ENCODE data around the gene AEN.
A peak's percentile ranks its signal among the peaks of the same experiment; 100 is the strongest.

Gene AEN

DNA sequence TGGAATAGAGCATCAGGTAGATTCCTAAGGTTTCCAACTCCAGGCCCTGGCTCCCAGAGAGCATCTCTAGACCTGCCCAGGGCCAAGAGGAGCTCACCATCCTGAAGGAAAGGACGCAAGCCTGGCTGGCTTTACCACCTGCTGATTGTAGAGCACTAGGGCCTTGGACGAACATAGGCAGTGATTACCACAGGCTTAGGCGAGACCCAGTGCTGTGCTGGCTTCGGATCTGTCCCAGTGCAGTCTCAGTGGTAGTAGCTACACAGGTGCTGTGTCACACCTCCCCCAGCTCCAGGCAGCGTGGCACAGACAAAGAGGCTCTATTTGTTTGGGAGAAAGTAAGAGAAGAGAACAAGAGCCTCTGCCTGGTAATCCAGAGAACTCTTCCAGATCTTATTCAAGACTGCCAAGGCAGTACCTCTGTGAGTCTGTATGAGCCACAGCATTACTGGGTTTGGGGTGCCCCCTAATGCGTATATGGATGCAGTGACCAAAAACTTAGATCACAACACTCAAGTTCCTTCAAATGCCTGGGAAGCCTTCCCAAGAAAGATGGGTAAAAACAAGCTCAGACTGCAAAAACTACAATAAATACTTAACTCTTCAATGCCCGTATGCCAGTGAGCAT lies 43.1 kb downstream of the AEN start:
- peak in 1 of 2 donors; percentile 19 for DNase-seq (ENCODE audit: low read depth in 2 of 2)

DNA sequence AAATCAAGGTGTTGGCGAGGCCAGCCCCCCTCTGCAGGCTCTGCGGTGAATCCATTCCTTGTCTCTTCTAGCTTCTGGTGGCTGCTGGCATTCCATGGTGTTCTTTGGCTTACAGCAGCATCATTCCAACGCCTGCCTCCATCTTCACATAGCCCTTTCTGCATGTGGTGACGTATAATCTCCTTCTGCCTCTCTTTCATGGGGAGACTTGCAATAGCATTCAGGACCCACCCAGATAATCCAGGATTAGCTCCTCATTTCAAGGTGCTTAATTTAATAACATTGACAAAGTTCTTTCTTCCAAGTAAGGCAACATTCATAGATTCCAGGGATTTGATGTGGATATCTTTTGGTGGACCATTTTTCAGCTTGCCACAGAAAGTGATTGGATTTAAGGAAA lies 53.5 kb downstream of the AEN start:
- DNase-seq (ENCODE audit: low read depth in 2 of 2): no peak

DNA sequence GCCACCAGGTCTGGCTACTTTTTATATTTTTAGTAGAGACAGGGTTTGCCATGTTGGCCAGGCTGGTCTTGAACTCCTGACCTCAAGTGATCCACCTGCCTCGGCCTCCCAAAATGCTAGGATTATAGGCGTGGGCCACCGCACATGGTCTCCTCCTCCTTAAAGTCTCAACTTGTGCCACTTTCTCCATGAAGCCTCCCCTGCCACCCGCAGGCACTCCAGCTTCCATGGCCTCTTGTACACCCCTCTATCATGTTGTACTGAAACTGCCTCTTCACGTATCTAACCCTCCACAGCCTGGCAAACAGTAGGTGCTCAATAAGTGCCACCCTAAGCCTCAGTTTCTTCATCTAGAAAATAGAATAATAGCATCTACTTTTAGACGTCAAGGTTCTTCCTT lies 57.6 kb downstream of the AEN start:
- no peak for DNase-seq (ENCODE audit: low read depth in 2 of 2)

DNA sequence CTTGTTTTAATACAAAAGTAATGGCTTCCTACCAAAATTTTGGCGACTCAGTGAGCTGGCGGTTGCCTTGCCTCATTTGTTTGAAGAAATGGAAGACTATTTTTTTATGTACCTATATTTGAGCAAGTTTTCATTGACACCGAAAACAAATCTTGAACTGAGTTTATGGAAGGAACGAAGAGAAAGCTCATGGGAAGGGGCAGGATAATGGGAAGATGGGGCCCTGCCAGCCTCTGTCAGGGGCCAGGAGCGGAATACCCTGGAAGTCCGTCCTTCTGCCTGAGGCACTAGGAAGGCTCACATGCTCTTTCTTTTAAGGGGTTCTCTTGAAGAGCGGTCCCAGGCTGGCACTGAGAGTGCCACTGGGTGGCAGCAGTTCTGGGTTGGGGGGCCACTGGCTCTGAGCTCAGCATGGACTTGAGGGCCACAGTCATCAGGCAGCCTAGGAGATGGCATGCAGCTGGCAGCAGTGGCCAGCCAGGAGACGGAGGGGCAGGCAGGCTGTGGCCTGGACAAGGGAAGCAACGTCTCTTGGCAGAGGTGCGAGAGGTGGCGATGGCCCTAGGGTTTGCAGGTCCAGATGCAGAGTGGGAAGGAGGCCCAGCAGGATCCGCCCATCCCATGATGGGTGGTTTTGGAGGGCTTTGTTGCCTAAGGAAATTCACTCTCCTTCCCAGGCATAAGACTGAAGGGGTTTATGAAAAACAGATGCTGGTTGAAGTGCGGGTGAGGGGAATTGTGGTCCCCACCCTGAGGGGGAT lies 59.3 kb downstream of the AEN start:
- DNase-seq (ENCODE audit: low read depth in 2 of 2): no peak

DNA sequence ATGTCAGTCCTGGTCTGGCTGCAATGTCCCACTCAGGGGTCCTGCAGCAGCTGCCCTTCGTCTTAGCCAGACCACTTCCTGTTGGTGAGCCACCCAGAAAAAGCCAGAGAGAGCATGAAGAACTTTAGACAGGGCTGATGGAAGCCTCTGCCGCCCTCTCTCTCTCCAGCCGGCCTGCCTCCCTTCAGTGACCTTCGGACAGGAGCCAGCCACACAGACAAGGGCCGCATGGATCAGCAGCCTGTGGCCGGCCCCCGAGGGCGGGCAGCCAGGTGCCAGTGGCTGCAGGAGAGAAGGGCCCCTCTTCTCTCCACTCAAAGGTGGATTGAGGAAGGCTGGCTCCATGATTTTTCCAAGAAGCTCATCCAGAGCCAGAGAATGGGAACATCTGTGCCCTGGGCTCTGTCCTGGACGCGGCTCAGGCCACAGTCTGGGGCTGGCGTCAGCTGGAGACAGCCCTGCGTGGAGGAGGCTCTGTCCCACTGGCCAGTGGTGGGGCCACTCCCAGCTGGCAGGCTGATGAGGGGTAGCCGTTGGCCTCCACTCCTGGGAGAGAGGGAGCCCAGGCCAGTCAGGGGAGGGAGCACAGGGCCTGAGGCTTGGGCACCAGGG lies 60.6 kb downstream of the AEN start:
- DNase-seq (ENCODE audit: low read depth in 2 of 2): no peak
